DOHH2 (cell line): ENCODE results near the gene SERPINE3.

ENCODE experiments used
- H3F3A ChIP-seq: fragments of 200-600 bp; sonication (generic), shearing (Covaris generic); 2 replicates; pipeline ENCODE4 v1.6.0; 2016; ENCODE audit warnings: antibody characterized with exemption, mild to moderate bottlenecking; ENCODE audit not compliant: control insufficient read depth, insufficient read depth
- H3K27ac ChIP-seq: fragments of 200-600 bp; sonication (generic); 2 replicates; pipeline ENCODE4 v1.5.1; 2014; ENCODE audit warnings: low read depth, mild to moderate bottlenecking, low read length, moderate library complexity
- H3K27me3 ChIP-seq: fragments of 200-600 bp; sonication (generic); 2 replicates; pipeline ENCODE4 v1.6.1; 2014; ENCODE audit warnings: mild to moderate bottlenecking, low read length, mixed read lengths; ENCODE audit not compliant: control insufficient read depth
- H3K36me3 ChIP-seq: fragments of 200-600 bp; sonication (generic); 2 replicates; pipeline ENCODE4 v1.6.1; 2014; ENCODE audit warnings: mild to moderate bottlenecking, low read length, moderate library complexity, mixed read lengths; ENCODE audit not compliant: control insufficient read depth
- H3K4me1 ChIP-seq: fragments of 200-600 bp; sonication (generic); 2 replicates; pipeline ENCODE4 v1.6.1; 2014; ENCODE audit warnings: mild to moderate bottlenecking, low read length, mixed read lengths; ENCODE audit not compliant: control insufficient read depth
- H3K4me2 ChIP-seq: fragments of 200-600 bp; sonication (generic); 2 replicates; pipeline ENCODE4 v1.6.0; 2014; ENCODE audit warnings: mild to moderate bottlenecking, low read length, moderate library complexity
- H3K4me3 ChIP-seq: fragments of 200-600 bp; sonication (generic); 2 replicates; pipeline ENCODE4 v1.5.1; 2014; ENCODE audit warnings: mild to moderate bottlenecking, low read length, mixed read lengths
- H3K79me2 ChIP-seq: fragments of 200-600 bp; sonication (generic); 2 replicates; pipeline ENCODE4 v1.6.1; 2014; ENCODE audit warnings: mild to moderate bottlenecking, low read length, mixed read lengths; ENCODE audit not compliant: control insufficient read depth
- H3K9me2 ChIP-seq: fragments of 200-600 bp; sonication (generic); replicated peaks from 2 replicates; pipeline ENCODE4 v1.6.1; 2014; ENCODE audit warnings: mild to moderate bottlenecking, low read length, mixed read lengths; ENCODE audit not compliant: control insufficient read depth
- H3K9me3 ChIP-seq: fragments of 200-600 bp; sonication (generic); 2 replicates; pipeline ENCODE4 v1.6.1; 2014; ENCODE audit warnings: antibody characterized with exemption, low read length, mixed read lengths; ENCODE audit not compliant: control insufficient read depth, insufficient read depth
- H4K20me1 ChIP-seq: fragments of 200-600 bp; sonication (generic); 2 replicates; pipeline ENCODE4 v1.6.0; 2014; ENCODE audit warnings: low read depth, mild to moderate bottlenecking, antibody characterized with exemption, low read length, moderate library complexity; ENCODE audit not compliant: control insufficient read depth, insufficient read depth
- CTCF ChIP-seq: fragments of 200-600 bp; sonication (generic); IDR thresholded peaks from one replicate; pipeline ENCODE4 v1.5.1; 2014; ENCODE audit warnings: antibody characterized with exemption, mild to moderate bottlenecking, low read depth, low read length; ENCODE audit not compliant: poor library complexity, severe bottlenecking
- EZH2phosphoT487 ChIP-seq: fragments of 200-600 bp; sonication (generic); IDR thresholded peaks from 2 replicates; pipeline ENCODE4 v1.6.1; 2017; ENCODE audit warnings: borderline replicate concordance, mild to moderate bottlenecking, antibody characterized with exemption, low read length, moderate library complexity, mixed read lengths

SERPINE3 gene

GRCh38 chr13:51412431-51412830, 72.9 kb downstream of the SERPINE3 start:
- H3K27ac ChIP-seq = no peak overlapping the region
- H4K20me1 ChIP-seq = no peaks in the 10 kb centered on the region

More at GRCh38 chr13:51412431-51412830, 72.9 kb downstream of the SERPINE3 start:
- Histone ChIP-seq H3K9me2 (no peaks in the 10 kb centered on the region), H3K4me1 (peaks cover 3% of the 10 kb centered on the region; the same call in 1 of the 2 replicates), H3K79me2 (peaks cover 56% of the 10 kb centered on the region), H3K4me3 (no peak overlapping the region), H3F3A (no peaks in the 10 kb centered on the region), H3K4me2 (no peak overlapping the region), H3K36me3 (peaks cover 23% of the 10 kb centered on the region), H3K27me3 (no peaks in the 10 kb centered on the region), H3K9me3 (peaks cover 12% of the 10 kb centered on the region; the same call in 1 of the 2 replicates)
- TF ChIP-seq EZH2phosphoT487 (no peak), CTCF (no peak)
